Spleen (tissue), 11 donors: ENCODE results near the gene TFF1. TPM values are rescaled to one million over a fixed set of nuclear protein-coding genes. Genes with fewer than 3 reads are reported as not detected.
A peak's percentile ranks its signal among the peaks of the same experiment; 100 is the strongest.
"Not testable (repeated sequence)": the region's sequence is repeated elsewhere in the genome, so short reads cannot be mapped to it uniquely, and the experiment has no call there.

Experiments used
- DNase-seq: peaks from one replicate; pipeline ENCODE4 v3.0.0-alpha.2; 2020
- H3K27ac ChIP-seq, 8 donors: fragments of 200-600 bp; sonication (generic) in 7 of 8; 1 replicate in 4 of 8; 2 replicates in 4 of 8; pipeline versions ENCODE4 v1.5.0 to v1.8.0; 2016 to 2021; ENCODE audit warnings: inconsistent platforms in 4 of 8, mild to moderate bottlenecking in 4 of 8, moderate library complexity in 1 of 8
- H3K27me3 ChIP-seq, 7 donors: fragments of 200-600 bp; sonication (generic) in 6 of 7; replicated peaks in 1 of 7; 1 replicate in 4 of 7; 2 replicates in 3 of 7; pipeline versions ENCODE4 v1.5.0 to v1.8.0; 2016 to 2021; ENCODE audit warnings: inconsistent platforms in 3 of 7, mild to moderate bottlenecking in 1 of 7
- H3K36me3 ChIP-seq, 6 donors: fragments of 200-600 bp; sonication (generic) in 5 of 6; 1 replicate in 4 of 6; 2 replicates in 2 of 6; pipeline versions ENCODE4 v1.5.0 to v1.8.0; 2016 to 2021; ENCODE audit warnings: inconsistent platforms in 2 of 6
- H3K4me1 ChIP-seq, 6 donors: fragments of 200-600 bp; sonication (generic) in 5 of 6; 1 replicate in 3 of 6; 2 replicates in 3 of 6; pipeline versions ENCODE4 v1.5.0 to v1.8.0; 2016 to 2021; ENCODE audit warnings: inconsistent platforms in 3 of 6
- H3K4me3 ChIP-seq, 8 donors: fragments of 200-600 bp; sonication (generic) in 7 of 8; 1 replicate in 4 of 8; 2 replicates in 4 of 8; pipeline versions ENCODE4 v1.5.0 to v1.8.0; 2016 to 2021; ENCODE audit warnings: inconsistent platforms in 4 of 8, mild to moderate bottlenecking in 4 of 8, moderate library complexity in 2 of 8
- H3K9me3 ChIP-seq, 8 donors: fragments of 200-600 bp; sonication (generic) in 7 of 8; 1 replicate in 4 of 8; 2 replicates in 4 of 8; pipeline versions ENCODE4 v1.5.0 to v1.8.0; 2016 to 2021; ENCODE audit warnings: inconsistent platforms in 4 of 8
- CTCF ChIP-seq, 11 experiments: fragments of 200-600 bp in 7 of 11; fragments of 450-650 bp in 4 of 11; sonication (generic) in 4 of 11; IDR thresholded peaks in 8 of 11; conservative IDR thresholded peaks in 3 of 11; 1 replicate in 7 of 11; 2 replicates in 4 of 11; pipeline versions ENCODE4 v1.4.0 to v1.8.0; 2016 to 2021; ENCODE audit warnings: antibody characterized with exemption in 11 of 11, inconsistent platforms in 4 of 11, mild to moderate bottlenecking in 1 of 11
- POLR2A ChIP-seq, 3 donors: fragments of 450-650 bp; IDR thresholded peaks; one replicate each; pipeline ENCODE4 v1.5.1; 2017; ENCODE audit warnings: antibody characterized with exemption in 3 of 3, mild to moderate bottlenecking in 1 of 3
- POLR2AphosphoS5 ChIP-seq, 3 donors: sonication (generic); formaldehyde crosslinking; IDR thresholded peaks; one replicate each; pipeline ENCODE4 v1.5.1; 2017; ENCODE audit warnings: antibody characterized with exemption in 3 of 3
- WGBS, 5 donors: extraction: QIAGEN DNeasy Blood & Tissue Kit in 3 of 5; methylation state at CpG; one replicate each; pipeline versions ENCODE4 v1.1.5 to v1.1.7; 2013 to 2018; 5-methylcytosine and 5-hydroxymethylcytosine counted together
- intact Hi-C: fragments of 100-400 bp; cut with DNase I; formaldehyde crosslinking; loops from one replicate; pipeline ENCODE4 v1.15.0; 2023; ENCODE audit warnings: low total_unique reads
- polyA plus RNA-seq, 3 donors: library from polyadenylated mRNA; stranded (reverse); fragments of 200-250 nt; gene quantifications; one replicate each; pipeline ENCODE4 v1.2.1, GENCODE V29; 2013
- total RNA-seq, 7 donors: library from RNA; depleted of rRNA in 3 of 7; stranded (reverse); fragments of >200 nt in 3 of 7; fragmentation: NEBNext Ultra II Directional in 4 of 7; extraction: Animal tissue kit (Norgen Biotek cat#: 25700) in 4 of 7; gene quantifications; one replicate each; pipeline versions ENCODE4 v1.1.0 to v1.2.1, GENCODE V29; 2016 to 2021
- donor health status: healthy with polysubstance abuse.
- donor health status: DM: no; HTN: no; CAD: no; lungs with moderate emphysema.
- donor health status: DM: no; HTN: no; CAD: no.
- donor health status: Bipolar disorder and iron deficiency.
- donor health status: healthy.
- donor health status: DM: no; HTN: no; CAD: no.
- donor health status: DM: yes; HTN: yes; CAD: no.

The TFF1 gene
- total and polyA plus RNA-seq, 10 donors: not detected

- TF ChIP-seq CTCF (IDR thresholded peaks at IDR 0.05 in 8 of 11, conservative IDR thresholded peaks at IDR 0.05 in 3 of 11) (no peak), POLR2AphosphoS5 (IDR thresholded peaks at IDR 0.05) (no peak), POLR2A (IDR thresholded peaks at IDR 0.05) (no peak)
- H3K9me3 ChIP-seq: no peaks in the 10 kb centered on the region
- intact Hi-C loops: no loop called here
- H3K36me3 ChIP-seq: peaks cover 0 to 38% (median 3%) of the 10 kb centered on the region in 6 donors
- H3K4me3 ChIP-seq: no peak overlapping the region
- H3K27ac ChIP-seq: peak overlapping the region in 1 of 8 donors; percentile 19
- no peak for DNase-seq
- H3K27me3 ChIP-seq: peaks cover 0 to 69% (median 6%) of the 10 kb centered on the region in 7 donors
- H3K4me1 ChIP-seq: peaks cover 3 to 80% (median 38%) of the 10 kb centered on the region in 6 donors
- WGBS, 5 donors: 71 to 85% (median 75%) methylated on average over 21 of the region's 21 CpGs
Measured at GRCh38 chr21:42411891-42412635, 45.7 kb upstream of the TFF1 start.

GRCh38 chr21:42411197-42411869 lies 45.0 kb upstream of the TFF1 start:
- H3K4me3 ChIP-seq: no peak overlapping the region
- H3K27me3 ChIP-seq: peaks cover 0 to 65% (median 6%) of the 10 kb centered on the region in 7 donors
- intact Hi-C loops: no loop called here
- H3K27ac ChIP-seq: peak overlapping the region in 1 of 8 donors; percentile 19
- H3K36me3 ChIP-seq: peaks cover 0 to 34% (median 3%) of the 10 kb centered on the region in 6 donors
- no peak for TF ChIP-seq POLR2A (IDR thresholded peaks at IDR 0.05)
- no peak for TF ChIP-seq CTCF (IDR thresholded peaks at IDR 0.05 in 8 of 11, conservative IDR thresholded peaks at IDR 0.05 in 3 of 11)
- no peak for TF ChIP-seq POLR2AphosphoS5 (IDR thresholded peaks at IDR 0.05)
- 58 to 64% (median 63%) methylated on average over 6 to 7 of the region's 7 CpGs for WGBS, 5 donors
- peaks cover 6 to 76% (median 38%) of the 10 kb centered on the region in 6 donors for H3K4me1 ChIP-seq
- no peaks in the 10 kb centered on the region for H3K9me3 ChIP-seq
- no peak for DNase-seq

- TF ChIP-seq CTCF (IDR thresholded peaks at IDR 0.05 in 8 of 11, conservative IDR thresholded peaks at IDR 0.05 in 3 of 11) (no peak), POLR2A (IDR thresholded peaks at IDR 0.05) (no peak)
- Histone ChIP-seq H3K4me1 (peaks cover 0 to 57% (median 20%) of the 10 kb centered on the region in 6 donors), H3K9me3 (no peaks in the 10 kb centered on the region), H3K4me3 (no peak overlapping the region), H3K36me3 (peaks cover 0 to 34% (median 3%) of the 10 kb centered on the region in 6 donors), H3K27ac (no peak overlapping the region), H3K27me3 (peaks cover 0 to 46% (median 5%) of the 10 kb centered on the region in 7 donors)
- DNase-seq: peak; percentile 18
- intact Hi-C loops: no loop called here
- 76 to 84% (median 79%) methylated on average over 7 of the region's 7 CpGs for WGBS, 5 donors
Measured at GRCh38 chr21:42409366-42409765, 43.0 kb upstream of the TFF1 start.

GRCh38 chr21:42408718-42409117 lies 42.4 kb upstream of the TFF1 start:
- H3K9me3 ChIP-seq, intact Hi-C loops, H3K27ac ChIP-seq, H3K4me3 ChIP-seq: not testable (repeated sequence)
- Histone ChIP-seq H3K36me3 (peaks cover 0 to 34% (median 3%) of the 10 kb centered on the region in 6 donors), H3K4me1 (peaks cover 0 to 50% (median 15%) of the 10 kb centered on the region in 6 donors), H3K27me3 (peaks cover 0 to 49% (median 5%) of the 10 kb centered on the region in 7 donors)
- WGBS, 5 donors: 83 to 95% (median 89%) methylated on average over 5 of the region's 5 CpGs
- DNase-seq: peak; percentile 7
